DMS114 treated with DMSO at 0.1 percent for 48 hours (cell line): ENCODE results near the gene DAPL1.
"Not testable (repeated sequence)": the region's sequence is repeated elsewhere in the genome, so short reads cannot be mapped to it uniquely, and the experiment has no call there.

Experiments
- DNase-seq: peaks from one replicate; lab custom pipeline; 2025; ENCODE audit not compliant: unreplicated experiment; lab: John Stamatoyannopoulos, UW

Gene DAPL1

GRCh38 chr2:158817588-158817987 is 22.5 kb downstream of the DAPL1 start:
- no peak for DNase-seq

DNA sequence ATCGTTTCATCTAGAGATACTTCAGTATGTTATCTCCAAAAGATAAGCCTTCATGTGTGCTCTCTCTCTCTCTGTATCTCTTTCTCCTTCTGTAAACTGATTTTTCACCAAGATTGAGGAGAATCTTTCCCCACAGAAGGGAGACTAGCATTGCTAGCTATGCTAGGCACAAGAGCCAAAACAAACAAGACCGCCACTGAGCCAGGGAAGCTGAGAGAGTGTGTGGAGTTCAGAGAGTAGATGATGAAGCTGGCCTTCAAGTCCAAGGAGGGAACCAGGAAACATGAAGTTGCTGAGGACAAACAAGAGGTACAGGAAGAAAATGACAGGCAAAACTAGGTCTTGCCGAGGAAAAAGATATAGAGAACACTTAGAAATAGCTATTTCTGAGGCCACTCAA is 23.4 kb downstream of the DAPL1 start:
- no peak for DNase-seq

GRCh38 chr2:158822193-158822592 is 27.1 kb downstream of the DAPL1 start:
- DNase-seq = no peak

DNA sequence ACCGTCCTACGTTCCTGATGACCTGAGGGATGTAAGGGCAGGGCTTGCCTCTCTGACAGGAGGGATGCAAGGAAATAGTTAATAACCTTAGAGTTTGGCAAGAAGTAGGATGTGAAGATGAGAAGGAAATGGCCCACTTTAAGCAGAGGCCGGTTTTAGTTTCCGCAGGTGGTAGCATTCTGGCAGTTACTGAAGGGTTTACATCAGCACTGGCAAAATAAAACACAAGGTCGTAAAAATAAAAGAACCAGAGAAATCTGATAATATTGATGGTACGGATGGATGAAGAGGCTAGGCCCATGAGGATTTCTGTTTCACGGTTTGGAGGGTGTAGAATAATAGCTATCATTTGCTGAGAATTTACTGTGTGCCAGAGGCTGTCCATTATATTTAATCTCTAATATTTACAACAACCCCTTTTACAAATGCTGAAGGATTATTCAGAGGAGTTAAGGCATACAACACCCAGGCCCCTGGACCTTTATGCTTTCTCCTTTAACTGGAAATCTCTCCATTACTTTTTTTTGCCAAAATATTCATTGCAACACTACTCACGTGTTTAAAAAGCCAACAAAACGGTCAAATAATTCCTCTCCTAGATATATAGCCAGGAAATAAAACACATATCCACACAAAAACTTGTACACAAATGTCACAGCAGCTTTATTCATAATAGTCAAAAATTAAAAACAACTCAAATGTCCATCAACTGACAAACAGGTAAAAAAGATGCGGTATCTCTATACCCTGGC is 28.5 kb downstream of the DAPL1 start:
- no peak for DNase-seq

- DNase-seq = no peak
Observed at GRCh38 chr2:158825021-158825420, 29.9 kb downstream of the DAPL1 start.

GRCh38 chr2:158826965-158827364 is 31.8 kb downstream of the DAPL1 start:
- no peak for DNase-seq

DNA sequence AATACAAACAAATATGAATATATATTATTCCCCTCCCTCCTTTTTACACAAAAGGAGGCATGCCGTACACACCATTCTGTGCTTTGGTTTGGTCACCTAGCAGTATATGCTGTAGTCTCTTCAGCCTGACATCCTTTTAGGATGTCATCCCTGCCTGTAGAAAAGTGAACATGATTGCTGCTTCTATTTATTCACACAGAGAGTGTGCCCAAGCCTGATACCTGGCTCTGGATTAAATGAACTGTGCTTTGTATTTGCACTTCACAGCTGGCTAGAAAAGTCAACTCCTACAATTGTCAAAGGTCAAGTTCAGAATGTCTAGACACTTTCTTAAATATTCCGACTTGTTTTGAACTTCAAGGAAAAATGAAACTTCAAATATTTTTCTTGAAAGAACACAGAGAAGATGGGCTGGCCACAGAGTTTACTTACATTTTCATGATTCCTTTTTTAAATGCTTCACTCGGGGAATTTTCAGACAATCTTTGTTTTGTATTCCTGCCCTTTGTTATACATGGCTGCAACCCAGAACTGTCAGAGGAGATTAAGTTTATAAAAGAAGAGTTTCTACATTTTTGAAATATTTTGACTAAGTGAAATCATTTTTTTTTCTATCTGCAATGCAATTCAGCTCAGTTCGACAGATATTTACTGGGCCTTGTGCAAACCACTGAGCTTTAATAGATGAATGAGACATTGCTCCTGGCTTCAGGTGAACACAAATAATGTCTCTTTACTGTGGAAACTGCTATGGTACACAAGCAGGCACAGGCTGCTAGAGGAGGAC is 33.5 kb downstream of the DAPL1 start:
- no peak for DNase-seq

GRCh38 chr2:158829167-158829566 is 34.0 kb downstream of the DAPL1 start:
- no peak for DNase-seq

- DNase-seq = no peak
Observed at GRCh38 chr2:158830201-158830600, 35.1 kb downstream of the DAPL1 start.

DNA sequence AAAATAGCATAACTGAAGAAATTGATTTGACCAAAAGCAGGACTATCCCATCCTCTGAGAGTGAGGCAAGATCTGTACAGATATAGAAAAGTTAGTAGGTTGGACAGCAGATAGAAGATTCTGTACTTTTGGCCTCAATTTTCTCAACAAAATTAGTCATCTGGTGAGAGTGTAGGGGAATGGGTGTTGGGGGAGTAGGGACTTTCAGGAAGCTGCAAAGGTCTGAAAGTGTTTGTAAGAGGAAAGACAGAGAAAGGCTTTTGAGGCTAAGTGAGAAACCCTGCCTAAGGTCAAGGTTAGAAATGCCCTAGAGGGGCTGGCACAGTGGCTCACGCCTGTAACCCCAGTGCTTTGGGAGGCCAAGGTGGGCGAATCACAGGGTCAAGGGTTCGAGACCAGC is 40.3 kb downstream of the DAPL1 start:
- DNase-seq = no peak

DNA sequence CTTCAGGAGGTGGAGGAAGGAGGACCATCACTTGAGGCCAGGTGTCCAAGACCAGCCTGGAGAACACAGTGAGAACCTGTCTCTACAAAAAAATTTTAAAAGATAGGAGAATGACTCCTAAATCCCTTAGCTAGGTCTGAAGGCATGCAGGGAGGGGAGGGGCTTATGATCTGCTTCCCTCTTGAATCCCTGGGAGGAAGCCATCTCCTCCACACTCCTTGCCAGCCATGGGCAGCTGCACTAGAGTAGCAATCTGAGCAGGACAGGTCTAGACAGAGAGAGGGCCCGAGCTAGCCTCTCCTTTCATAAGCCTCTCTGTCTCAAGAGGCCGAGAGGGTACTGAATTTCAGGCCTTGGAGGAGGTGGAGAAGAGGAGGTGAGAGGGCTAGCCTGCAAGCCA is 42.5 kb downstream of the DAPL1 start:
- DNase-seq = no peak

DNA sequence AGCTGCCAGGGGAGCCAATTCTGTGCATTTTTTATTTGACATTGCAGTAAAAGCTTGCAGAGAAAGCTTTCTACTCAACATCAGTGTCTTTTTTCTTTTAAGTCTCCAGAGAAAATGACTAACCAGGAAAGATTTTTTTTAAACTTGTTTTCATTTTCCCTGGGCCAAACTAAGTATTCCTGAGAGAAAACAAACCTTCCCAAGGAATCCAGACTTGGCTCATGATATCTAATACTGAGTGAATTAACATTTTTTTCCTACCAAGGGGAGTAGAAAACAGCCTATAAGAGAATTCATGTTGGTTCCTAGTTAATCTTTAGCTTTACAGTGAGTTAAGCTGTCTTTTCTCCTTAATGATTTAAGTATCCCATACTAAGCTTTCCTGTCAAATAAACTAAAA is 46.7 kb downstream of the DAPL1 start:
- no peak for DNase-seq

GRCh38 chr2:158845444-158845843 is 50.3 kb downstream of the DAPL1 start:
- no peak for DNase-seq

GRCh38 chr2:158845859-158846258 is 50.7 kb downstream of the DAPL1 start:
- no peak for DNase-seq

- DNase-seq = not testable (repeated sequence)
Observed at GRCh38 chr2:158847526-158847925, 52.4 kb downstream of the DAPL1 start.

GRCh38 chr2:158848031-158848970 is 53.2 kb downstream of the DAPL1 start:
- DNase-seq = not testable (repeated sequence)

- DNase-seq = not testable (repeated sequence)
Observed at GRCh38 chr2:158860179-158860578, 65.1 kb downstream of the DAPL1 start.

DNA sequence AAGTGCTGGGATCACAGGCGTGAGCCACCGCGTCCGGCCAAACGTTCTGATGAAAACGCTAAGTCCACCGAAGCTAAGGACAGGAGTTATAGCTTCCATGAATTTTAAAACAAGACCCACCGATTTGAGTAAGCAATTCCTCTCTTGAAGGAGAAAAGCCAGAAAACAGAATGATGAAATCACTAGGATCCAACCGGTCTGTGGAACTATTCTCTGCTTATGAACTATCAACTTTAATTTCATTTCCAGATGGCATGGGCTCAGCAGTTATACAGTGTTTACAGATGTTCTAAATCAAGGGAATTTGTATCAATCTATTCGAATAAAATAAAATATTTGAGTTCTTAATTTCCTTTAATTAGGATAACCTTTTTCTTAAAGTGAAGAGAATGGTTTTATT is 66.5 kb downstream of the DAPL1 start:
- not testable (repeated sequence) for DNase-seq

GRCh38 chr2:158865469-158865868 is 70.4 kb downstream of the DAPL1 start:
- not testable (repeated sequence) for DNase-seq
